HUES48 (cell line): Measurements from ENCODE around the gene BRDT.

Experiments used
- H3K27ac ChIP-seq: one replicate; pipeline ENCODE4 v1.7.0; 2013; ENCODE audit warnings: low read depth, low read length, inconsistent platforms
- H3K27me3 ChIP-seq: 2 replicates; pipeline ENCODE4 v1.6.1; 2013; ENCODE audit warnings: mild to moderate bottlenecking, low read length; ENCODE audit not compliant: control insufficient read depth, insufficient read depth
- H3K36me3 ChIP-seq: 2 replicates; pipeline ENCODE4 v1.6.1; 2013; ENCODE audit warnings: low read length; ENCODE audit not compliant: control insufficient read depth, insufficient read depth
- H3K4me1 ChIP-seq: 2 replicates; pipeline ENCODE4 v1.6.1; 2013; ENCODE audit warnings: mild to moderate bottlenecking, low read length; ENCODE audit not compliant: control insufficient read depth, insufficient read depth
- H3K4me3 ChIP-seq: 2 replicates; pipeline ENCODE4 v1.5.1; 2013; ENCODE audit warnings: mild to moderate bottlenecking, low read depth, low read length
- H3K9ac ChIP-seq: 2 replicates; pipeline ENCODE4 v1.6.1; 2013; ENCODE audit warnings: mild to moderate bottlenecking, low read depth, low read length, moderate library complexity
- H3K9me3 ChIP-seq: 2 replicates; pipeline ENCODE4 v1.6.1; 2013; ENCODE audit warnings: low read length; ENCODE audit not compliant: control insufficient read depth, insufficient read depth

BRDT gene

GRCh38 chr1:92031281-92032110, 82.3 kb downstream of the BRDT start:
- no peaks in the 10 kb centered on the region for H3K36me3 ChIP-seq
- H3K27ac ChIP-seq, result no peak overlapping the region
- H3K27me3 ChIP-seq, result peaks cover 23% of the 10 kb centered on the region
- no peak overlapping the region for H3K4me3 ChIP-seq
- H3K9me3 ChIP-seq, result no peaks in the 10 kb centered on the region
- peaks cover 7% of the 10 kb centered on the region; the same call in 1 of the 2 replicates for H3K4me1 ChIP-seq
- H3K9ac ChIP-seq, result no peak overlapping the region

- no peak overlapping the region for H3K27ac ChIP-seq
- H3K27me3 ChIP-seq, result no peaks in the 10 kb centered on the region
- no peak overlapping the region for H3K4me3 ChIP-seq
- H3K4me1 ChIP-seq, result peaks cover 8% of the 10 kb centered on the region
- H3K9me3 ChIP-seq, result no peaks in the 10 kb centered on the region
- no peaks in the 10 kb centered on the region for H3K36me3 ChIP-seq
- no peak overlapping the region for H3K9ac ChIP-seq
These were observed 88.2 kb downstream of the BRDT start for GRCh38 chr1:92037400-92037799.

GRCh38 chr1:92038695-92039346, 89.6 kb downstream of the BRDT start:
- Histone ChIP-seq H3K27me3 (no peaks in the 10 kb centered on the region), H3K27ac (no peak overlapping the region), H3K9me3 (no peaks in the 10 kb centered on the region), H3K9ac (no peak overlapping the region), H3K36me3 (no peaks in the 10 kb centered on the region), H3K4me1 (peaks cover 8% of the 10 kb centered on the region), H3K4me3 (no peak overlapping the region)

- H3K27me3 ChIP-seq, result no peaks in the 10 kb centered on the region
- no peaks in the 10 kb centered on the region for H3K9me3 ChIP-seq
- peaks cover 8% of the 10 kb centered on the region for H3K4me1 ChIP-seq
- H3K4me3 ChIP-seq, result no peak overlapping the region
- no peak overlapping the region for H3K27ac ChIP-seq
- no peaks in the 10 kb centered on the region for H3K36me3 ChIP-seq
- no peak overlapping the region for H3K9ac ChIP-seq
These were observed 91.8 kb downstream of the BRDT start for GRCh38 chr1:92040971-92041370.

GRCh38 chr1:92043621-92044020, 94.4 kb downstream of the BRDT start:
- Histone ChIP-seq H3K9me3 (no peaks in the 10 kb centered on the region), H3K4me1 (no peaks in the 10 kb centered on the region), H3K27me3 (no peaks in the 10 kb centered on the region), H3K36me3 (no peaks in the 10 kb centered on the region), H3K27ac (no peak overlapping the region), H3K9ac (no peak overlapping the region), H3K4me3 (no peak overlapping the region)

- Histone ChIP-seq H3K4me3 (no peak overlapping the region), H3K4me1 (no peaks in the 10 kb centered on the region), H3K36me3 (no peaks in the 10 kb centered on the region), H3K27me3 (no peaks in the 10 kb centered on the region), H3K9ac (no peak overlapping the region), H3K9me3 (no peaks in the 10 kb centered on the region), H3K27ac (no peak overlapping the region)
These were observed 96.7 kb downstream of the BRDT start for GRCh38 chr1:92045766-92046495.

GRCh38 chr1:92051948-92052347, 102.7 kb downstream of the BRDT start:
- Histone ChIP-seq H3K9me3 (no peaks in the 10 kb centered on the region), H3K27me3 (no peaks in the 10 kb centered on the region), H3K4me3 (no peak overlapping the region), H3K36me3 (no peaks in the 10 kb centered on the region), H3K4me1 (no peaks in the 10 kb centered on the region), H3K9ac (no peak overlapping the region), H3K27ac (no peak overlapping the region)
